ENCODE data around the gene ANKMY1.

Gene ANKMY1

DNA sequence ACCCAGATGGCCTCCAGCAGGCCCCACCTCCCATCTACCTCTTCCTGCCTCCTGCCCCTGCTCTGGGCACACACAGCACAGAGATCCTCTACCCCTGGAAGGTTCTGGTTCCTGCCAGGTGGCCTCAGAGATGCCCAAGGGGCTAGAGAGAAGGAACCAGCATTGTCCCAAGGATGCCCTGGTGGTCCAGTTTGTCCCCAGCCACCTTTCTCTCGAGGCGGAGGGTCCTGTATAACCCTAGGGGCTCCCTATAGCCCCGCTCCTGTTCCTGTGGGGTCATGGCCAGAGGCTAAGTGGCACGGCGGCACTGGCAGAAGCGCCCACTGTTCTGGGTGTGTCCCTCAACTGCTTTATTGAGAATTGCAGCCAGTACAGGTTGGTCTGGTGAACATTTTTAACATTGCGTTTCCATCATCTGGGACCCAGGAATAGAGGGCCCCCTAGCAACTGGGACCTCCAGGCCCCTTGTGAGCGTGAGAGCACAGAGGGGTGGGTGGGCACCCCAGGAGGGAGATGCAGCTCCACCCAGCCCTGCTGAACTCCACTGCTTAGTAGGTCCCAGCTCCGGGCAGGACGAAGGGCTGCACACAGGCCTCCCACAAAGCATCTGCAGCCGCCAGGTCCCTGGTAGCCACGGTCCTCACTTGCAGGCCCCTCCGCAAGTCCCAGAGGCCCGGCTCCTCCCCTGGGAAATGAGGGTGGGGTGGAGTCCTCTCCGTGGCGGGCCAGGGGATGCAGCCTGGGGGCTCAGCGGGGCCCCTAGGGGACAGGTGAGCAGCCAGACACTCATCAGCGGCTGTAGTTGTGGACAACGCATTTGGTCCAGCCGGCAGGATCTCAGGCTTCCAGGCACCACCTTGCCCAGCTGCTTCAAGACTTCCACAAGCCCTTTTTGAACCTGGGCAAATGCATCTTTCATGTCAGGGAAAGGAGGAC is 89.2 kb downstream of the ANKMY1 start:
- DNase-seq, result no peak

DNA sequence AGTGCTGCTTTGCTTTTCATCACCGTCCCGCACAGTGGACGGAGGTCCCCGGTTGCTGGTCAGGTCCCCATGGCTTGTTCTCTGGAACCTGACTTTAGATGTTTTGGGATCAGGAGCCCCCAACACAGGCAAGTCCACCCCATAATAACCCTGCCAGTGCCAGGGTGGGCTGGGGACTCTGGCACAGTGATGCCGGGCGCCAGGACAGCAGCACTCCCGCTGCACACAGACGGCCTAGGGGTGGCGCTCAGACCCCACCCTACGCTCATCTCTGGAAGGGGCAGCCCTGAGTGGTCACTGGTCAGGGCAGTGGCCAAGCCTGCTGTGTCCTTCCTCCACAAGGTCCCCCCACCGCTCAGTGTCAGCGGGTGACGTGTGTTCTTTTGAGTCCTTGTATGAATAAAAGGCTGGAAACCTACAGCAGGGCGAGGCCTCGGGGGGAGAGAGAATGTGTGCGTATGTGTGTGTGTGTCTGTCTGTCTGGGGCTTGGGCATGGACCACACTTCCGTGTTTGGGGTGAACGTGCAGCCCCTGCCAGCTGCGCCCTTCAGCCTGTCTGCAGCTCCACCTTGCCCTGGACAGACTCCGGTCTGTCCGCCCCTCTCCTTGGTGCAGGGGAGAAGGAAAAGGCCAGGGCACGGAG is 90.0 kb downstream of the ANKMY1 start:
- DNase-seq, result no peak

DNA sequence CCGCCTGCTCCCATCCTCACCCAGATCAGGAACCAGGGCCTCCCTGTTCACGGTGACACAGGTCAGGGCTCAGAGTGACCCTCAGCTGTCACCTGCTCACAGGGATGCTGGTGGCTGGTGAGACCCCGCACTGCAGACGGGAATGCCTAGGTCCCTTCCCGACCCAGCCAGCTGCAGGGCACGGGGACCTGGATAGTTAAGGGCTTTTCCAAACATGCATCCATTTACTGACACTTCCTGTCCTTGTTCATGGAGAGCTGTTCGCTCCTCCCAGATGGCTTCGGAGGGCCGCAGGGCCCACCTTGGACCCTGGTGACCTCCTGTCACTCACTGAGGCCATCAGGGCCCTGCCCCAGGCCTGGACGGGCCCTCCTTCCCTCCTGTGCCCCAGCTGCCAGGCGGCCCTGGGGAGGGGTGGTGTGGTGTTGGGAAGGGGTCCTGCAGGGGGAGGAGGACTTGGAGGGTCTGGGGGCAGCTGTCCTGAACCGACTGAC is 90.6 kb downstream of the ANKMY1 start:
- no peak for DNase-seq

DNA sequence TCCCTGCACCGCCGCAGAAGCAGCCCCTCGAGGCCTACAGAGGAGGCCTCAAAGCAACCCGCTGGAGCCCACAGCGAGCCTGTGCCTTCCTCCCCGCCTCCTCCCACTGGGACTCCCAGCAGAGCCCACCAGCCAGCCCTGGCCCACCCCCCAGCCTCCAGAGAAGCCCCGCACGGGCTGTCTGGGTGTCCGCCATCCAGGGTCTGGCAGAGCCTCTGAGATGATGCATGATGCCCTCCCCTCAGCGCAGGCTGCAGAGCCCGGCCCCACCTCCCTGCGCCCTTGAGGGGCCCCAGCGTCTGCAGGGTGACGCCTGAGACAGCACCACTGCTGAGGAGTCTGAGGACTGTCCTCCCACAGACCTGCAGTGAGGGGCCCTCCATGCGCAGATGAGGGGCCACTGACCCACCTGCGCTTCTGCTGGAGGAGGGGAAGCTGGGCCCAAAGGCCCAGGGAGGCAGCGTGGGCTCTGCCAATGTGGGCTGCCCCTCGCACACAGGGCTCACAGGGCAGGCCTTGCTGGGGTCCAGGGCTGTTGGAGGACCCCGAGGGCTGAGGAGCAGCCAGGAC is 91.1 kb downstream of the ANKMY1 start:
- DNase-seq, result no peak

DNA sequence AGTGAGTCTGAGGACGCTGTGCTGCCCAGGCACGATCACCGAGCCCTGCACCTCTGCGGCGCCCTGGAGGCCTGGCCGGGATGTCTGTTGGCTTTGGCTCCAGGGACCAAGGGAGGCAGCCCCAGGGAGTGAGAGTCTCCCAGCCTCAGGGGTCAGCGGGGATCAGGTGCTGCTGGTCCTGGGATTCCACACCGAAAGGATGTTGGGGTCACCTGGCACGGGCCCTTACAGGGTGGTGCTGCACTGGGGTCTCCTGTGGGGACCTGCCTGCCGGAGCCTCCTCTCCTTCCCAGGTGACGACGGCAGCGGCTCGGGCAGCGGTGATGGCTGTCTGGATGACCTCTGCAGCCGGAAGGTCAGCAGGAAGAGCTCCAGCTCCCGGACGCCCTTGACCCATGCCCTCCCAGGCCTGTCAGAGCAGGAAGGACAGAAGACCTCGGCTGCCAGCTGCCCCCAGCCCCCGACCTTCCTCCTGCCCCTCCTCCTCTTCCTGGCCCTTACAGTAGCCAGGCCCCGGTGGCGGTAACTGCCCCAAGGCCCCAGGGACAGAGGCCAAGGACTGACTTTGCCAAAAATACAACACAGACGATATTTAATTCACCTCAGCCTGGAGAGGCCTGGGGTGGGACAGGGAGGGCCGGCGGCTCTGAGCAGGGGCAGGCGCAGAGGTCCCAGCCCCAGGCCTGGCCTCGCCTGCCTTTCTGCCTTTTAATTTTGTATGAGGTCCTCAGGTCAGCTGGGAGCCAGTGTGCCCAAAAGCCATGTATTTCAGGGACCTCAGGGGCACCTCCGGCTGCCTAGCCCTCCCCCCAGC is 91.8 kb downstream of the ANKMY1 start:
- no peak for DNase-seq

DNA sequence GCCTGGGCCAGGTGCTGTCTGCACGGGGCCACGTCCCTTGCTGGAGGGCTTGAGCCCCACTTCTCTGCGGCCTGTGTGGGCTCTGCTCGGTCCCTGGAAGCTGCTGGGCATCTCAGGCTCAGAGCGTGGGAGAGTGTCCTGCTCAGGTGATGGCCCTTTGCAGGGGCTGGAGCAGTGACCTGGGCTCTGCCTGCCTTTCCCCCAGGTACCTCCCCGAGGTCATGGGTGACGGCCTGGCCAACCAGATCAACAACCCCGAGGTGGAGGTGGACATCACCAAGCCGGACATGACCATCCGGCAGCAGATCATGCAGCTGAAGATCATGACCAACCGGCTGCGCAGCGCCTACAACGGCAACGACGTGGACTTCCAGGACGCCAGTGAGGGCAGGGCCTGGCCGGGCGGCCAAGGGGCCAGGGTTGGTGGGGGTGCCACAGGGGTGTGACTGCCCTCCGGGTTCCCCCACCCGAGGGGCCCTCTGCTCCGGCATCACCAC is 92.5 kb downstream of the ANKMY1 start:
- no peak for DNase-seq

DNA sequence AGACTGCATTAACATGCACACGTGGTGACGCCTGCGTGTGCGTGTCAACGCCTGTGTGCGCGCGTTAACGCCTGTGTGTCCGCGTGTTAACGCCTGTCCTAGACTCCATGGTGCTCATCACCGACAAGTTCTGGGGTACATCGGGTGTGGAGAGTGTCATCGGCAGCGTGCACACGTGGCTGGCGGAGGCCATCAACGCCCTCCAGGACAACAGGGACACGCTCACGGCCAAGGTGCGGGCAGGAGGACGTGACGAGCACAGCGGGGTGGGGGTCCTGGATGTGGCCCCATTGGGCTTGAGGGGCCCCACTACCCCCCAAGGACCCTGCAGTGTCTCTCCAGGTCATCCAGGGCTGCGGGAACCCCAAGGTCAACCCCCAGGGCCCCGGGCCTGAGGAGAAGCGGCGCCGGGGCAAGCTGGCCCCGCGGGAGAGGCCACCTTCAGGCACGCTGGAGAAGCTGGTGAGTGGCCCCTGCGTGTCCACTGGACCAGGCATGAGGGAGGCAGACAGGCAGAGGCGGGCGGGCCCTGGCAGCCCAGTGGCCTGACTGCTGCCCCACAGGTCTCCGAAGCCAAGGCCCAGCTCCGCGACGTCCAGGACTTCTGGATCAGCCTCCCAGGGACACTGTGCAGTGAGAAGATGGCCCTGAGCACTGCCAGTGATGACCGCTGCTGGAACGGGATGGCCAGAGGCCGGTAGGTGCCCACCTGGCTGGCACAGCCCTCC is 93.1 kb downstream of the ANKMY1 start:
- DNase-seq, result no peak

DNA sequence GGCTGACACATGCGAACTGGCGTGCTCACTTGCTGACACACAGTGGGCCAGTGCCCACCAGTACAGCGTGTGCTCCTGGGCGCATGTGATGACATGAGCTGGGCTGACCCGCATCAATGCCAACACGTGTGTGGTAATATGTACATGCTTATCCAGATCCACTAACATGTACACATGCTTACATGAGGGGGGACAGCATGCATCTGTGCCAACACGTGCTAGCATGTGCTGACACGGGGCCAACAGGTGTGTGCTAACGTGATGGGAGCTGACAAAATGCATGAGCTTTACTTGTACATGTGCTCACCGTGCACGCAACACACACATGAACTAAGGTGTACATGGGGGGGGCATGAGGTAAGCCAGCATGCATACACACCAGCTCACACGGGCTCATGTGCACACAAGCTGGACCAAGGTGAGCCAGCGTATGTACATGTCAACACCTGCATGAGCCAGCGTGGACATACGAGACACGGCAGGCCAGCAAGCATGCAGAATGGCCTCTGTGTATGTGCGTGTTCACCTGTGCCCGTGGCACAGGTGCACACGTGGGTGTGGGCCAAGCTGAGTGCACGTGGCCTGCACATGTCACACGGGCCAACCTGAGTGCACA is 93.8 kb downstream of the ANKMY1 start:
- DNase-seq, result no peak

DNA sequence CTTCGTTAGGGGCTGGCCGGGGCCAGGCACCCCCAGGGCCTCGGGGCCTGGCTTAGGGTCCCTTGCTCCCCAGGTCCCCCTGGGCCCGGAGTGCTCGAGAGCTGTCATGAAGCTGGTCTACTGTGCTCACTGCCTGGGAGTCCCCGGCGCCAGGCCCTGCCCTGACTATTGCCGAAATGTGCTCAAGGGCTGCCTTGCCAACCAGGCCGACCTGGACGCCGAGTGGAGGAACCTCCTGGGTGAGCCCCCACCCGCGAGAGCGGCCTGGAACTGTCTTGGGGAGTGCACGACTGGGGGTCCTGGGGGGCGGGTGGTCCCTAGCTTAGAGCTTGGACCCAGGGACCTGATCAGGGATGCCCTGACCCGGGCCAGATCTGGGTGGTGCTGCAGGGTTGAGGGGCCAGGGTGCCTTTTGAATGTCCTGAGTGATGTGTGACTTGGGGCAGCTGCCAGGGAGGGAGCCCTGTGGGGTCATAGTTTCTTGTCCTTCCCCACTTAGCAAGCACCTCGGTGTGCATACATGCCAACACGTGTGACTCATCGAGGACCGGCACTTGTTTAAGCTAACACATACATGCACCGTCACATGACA is 94.4 kb downstream of the ANKMY1 start:
- no peak for DNase-seq

DNA sequence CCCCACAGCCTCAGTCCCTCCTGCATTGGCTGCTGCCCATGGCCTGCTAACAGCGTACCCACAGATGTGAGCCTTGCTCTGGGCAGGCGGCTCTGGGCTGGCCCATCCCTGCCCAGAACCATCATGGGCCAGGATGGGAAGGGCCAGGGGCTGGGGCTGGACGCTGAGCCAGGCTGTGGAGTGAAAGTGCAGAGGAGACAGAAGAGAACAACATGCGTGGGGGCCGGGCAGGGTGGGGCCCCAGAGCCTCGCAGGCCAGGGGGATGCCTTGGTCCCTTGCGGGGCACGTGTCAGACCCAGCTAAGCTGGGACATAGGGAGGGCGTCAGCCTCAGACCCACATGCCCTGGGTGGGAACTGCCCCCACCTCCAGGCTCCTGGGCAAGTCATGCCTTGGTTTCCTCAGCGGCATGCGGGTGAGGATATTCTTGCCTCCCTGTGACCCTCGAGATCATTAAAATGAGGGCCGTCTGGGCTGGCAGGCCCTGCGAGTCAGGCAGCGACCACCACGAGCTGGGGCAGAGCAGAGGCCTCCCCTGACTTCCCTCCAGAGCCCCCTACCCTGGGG is 95.0 kb downstream of the ANKMY1 start:
- no peak for DNase-seq

DNA sequence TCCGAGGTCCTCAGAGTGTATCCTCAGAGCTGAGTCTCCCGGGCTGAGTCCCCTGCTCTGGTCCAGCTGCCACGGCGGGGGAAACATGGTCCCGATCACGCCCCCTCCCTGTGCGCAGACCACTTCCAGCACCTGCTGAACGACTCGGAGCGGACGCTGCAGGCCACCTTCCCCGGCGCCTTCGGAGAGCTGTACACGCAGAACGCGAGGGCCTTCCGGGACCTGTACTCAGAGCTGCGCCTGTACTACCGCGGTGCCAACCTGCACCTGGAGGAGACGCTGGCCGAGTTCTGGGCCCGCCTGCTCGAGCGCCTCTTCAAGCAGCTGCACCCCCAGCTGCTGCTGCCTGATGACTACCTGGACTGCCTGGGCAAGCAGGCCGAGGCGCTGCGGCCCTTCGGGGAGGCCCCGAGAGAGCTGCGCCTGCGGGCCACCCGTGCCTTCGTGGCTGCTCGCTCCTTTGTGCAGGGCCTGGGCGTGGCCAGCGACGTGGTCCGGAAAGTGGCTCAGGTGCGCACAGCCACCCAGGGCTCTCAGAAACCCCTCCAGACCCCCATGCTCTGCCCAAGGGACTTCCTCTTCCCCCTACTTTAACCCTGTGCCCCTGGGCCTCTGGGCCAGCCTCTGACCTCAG is 95.6 kb downstream of the ANKMY1 start:
- DNase-seq, result no peak

DNA sequence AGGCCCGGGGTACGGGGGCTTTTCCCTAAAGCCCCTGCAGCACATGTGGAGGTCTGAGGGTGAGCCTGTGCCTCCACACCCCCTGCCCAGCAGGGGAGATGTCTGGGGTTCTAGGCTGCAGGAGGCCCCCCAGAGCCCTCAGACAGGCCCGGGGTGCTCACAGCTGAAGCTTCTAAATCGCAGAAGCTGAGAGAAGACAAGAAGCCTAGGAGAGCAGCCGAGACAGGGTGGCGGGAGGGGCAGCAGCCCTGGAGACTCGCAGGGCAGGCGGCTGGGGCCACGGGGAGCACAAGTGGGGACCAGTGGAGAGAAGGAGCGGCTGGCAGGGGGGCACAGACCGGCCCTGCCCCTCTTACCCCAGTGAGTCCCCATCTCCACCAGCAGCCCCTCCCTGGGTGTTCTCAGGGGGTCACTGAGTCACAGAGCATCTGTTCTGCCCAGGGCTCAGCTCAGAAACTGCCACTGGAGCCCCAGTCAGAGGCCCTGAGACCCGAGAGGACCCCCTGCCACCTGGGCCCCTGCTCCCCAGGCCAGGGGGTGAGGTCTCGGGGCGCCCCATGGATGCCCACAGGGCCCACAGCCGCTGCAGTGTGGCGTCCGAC is 96.2 kb downstream of the ANKMY1 start:
- no peak for DNase-seq

DNA sequence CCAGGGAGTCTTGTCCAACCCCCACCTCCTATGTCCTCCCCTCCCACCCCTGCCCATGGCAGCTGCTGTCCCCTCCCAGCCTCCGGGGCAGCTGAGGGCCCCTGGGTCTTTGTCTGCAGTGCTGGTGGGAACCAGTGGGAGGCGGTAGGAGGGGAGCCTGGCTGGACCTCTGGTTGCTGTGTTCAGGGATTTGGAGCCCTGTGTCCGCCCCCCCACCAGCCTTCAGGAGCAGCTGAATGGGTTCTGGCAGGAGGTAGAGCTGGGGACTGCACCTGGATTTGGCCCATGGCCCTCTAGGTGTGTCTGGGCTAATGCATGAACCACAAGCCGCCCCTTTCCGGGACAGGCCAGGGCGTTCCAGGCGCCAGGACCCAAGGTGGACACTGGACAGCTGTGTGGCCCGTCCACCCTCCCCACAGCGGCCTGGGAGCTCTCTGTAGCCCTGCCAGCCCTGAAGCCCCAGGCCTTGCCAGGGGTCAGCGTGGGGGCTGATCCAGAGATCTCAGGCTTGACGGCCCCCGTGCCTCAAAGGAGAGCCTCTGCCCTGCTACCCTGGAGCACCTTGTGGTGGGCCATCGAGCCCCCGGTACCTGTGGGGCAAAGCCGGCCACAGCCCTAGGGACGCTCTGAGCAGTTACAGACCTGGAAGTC is 96.9 kb downstream of the ANKMY1 start:
- DNase-seq, result no peak

DNA sequence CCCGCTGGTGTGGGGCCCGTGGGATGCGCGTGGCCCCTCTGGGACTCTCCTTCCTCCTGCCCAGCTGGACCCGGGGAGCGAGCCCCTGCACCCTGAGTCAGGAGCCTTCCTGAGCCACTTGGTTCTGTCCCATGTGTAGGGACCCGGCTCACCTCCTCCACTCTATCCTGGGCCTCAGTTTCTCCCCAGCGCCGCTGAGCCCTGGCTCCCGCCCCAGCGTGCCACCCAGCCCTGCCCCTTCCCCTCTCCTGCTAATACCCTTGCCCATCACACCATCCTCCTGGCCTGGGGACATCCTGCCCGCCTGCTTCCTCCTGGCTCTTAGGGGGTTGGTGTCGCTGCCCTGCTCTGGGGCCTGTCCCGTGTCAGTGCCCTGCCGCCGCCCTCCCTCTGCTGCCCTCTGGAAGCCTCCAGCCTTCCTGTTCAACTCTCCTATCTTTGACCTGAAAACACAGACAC is 97.5 kb downstream of the ANKMY1 start:
- DNase-seq, result no peak

DNA sequence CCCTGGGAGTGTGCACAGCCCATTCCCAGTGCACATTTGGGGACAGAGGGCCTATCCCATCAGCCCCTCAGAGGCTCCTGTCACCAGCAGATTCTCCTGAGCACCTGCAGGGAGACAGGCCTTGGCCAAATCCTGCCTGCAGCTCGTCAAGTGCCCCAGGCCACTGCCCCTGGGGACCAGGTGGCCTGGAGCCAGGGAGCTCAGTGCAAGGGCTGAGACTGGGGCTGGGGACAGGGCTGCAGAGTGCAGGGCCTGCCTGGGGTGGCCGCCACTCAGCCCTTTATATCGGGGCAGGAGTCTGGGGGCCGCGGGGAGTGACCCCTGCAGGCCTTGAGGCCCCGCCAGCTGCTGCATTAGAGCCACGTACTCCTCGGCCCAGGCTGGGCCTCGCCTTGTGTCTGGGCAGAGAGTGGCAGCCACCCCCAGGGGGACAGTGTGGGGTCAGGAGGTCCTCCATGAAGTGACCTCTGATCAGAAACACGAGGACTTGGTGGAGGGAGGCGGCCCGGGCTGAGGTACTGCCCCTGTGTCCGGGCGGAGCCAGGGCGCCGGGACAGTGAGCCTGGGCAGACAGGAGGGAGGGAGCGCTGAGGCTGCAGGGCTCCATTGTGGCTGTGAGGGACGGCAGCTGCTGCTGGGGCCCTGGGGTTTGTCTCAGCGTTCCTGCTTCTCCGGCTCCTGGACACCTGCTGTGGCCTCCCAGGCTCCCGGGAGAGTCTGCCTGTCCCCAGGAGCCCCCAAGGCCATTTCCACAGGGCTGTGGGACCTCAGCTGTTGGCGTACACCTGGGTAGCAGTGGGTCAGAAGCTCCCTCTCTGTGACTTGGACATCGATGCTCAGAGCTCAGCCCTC is 98.2 kb downstream of the ANKMY1 start:
- peak in 1 of 2 experiments; percentile 51 for DNase-seq

DNA sequence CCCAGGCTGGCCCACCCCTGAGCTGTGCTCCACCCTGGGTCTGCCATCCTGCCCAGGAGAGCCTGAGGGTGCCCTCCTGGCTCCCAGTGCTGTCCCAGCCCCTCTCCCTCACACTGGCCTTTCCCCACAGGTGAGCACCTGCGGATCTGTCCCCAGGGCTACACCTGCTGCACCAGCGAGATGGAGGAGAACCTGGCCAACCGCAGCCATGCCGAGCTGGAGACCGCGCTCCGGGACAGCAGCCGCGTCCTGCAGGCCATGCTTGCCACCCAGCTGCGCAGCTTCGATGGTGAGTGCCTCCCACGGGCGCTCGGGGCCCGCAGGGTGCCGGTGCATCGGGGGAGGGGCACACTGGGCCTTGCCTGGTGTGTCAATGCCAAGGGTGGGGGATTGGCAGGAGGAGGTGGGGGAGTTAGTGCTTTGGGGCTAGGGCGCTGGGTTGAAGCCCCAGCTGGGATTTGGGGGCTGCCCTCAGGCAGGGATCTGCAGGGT is 98.8 kb downstream of the ANKMY1 start:
- DNase-seq, result peak in 1 of 2 experiments; percentile 39

DNA sequence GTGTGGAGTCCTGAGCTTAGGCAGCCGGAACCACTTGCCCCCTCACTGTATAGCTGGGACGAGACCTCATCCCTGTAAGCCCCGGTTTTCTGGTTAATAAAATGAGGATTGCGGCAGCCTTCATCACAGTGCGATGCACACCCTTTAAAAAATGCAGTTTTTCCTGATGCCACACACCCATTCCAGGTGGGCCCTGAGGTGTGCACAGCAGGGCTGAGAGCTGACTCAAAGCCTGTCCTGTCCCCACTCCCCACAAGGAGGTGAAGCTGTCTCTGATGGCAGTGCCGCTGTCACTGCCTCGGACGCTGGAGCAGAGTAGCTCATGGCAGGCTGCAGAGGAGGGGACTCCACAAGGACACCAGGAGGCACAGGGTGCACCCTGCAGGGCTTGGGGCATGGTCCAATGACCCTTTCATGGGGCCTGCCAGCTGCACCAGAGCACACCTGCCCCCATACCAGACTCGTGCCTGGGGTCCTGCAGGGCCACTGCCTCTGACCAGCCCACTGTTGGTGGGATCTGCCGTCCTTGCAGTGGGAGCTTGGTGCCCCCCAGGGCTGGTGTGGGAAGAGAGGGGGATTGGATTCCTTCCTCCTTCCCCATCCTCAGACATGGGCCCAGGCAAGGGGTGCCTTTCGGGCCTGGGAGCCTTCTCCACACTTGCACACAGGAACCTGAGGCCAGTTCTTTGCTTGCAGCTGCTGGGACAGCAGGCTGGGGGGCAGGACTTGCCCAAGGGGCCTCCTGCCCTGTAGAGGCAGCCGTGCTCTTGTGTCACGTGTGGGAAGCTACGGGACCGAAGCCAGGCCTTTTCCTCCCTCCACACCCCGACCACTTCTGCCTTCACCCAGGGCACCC is 99.5 kb downstream of the ANKMY1 start:
- no peak for DNase-seq
